ENCODE results near the gene HNF4A. TPM values are rescaled to one million over a fixed set of nuclear protein-coding genes. Genes with fewer than 3 reads are reported as not detected.

The HNF4A gene
- total RNA-seq, 4 donors from 2014 or later: 0.63 TPM; not detected in 3

GRCh38 chr20:44394702-44395460 is 39.4 kb downstream of the HNF4A start:
- DNase-seq (ENCODE audit: extremely low spot score): no peak
- no peaks in the 10 kb centered on the region for H3K36me3 ChIP-seq
- H3K27me3 ChIP-seq: peaks cover 0 to 30% (median 0%) of the 10 kb centered on the region in 4 donors
- H3K27ac ChIP-seq (replicated peaks in 1 of 4): no peak overlapping the region
- TF ChIP-seq POLR2AphosphoS5 (IDR thresholded peaks at IDR 0.05) (no peak), CTCF (IDR thresholded peaks at IDR 0.05) (no peak), POLR2A (IDR thresholded peaks at IDR 0.05; ENCODE audit: low read depth) (no peak), EP300 (IDR thresholded peaks at IDR 0.05) (no peak)
- no peak overlapping the region for H3K4me3 ChIP-seq
- no peaks in the 10 kb centered on the region for H3K4me1 ChIP-seq
- WGBS: 69% methylated on average over 12 of the region's 15 CpGs
- intact Hi-C loops (cut with DNase I): loop anchor here (5.0 kb wide), 1 partner anchor 67 kb away; no protein-coding TSS in a partner anchor
- no peaks in the 10 kb centered on the region for H3K9me3 ChIP-seq

- TF ChIP-seq POLR2AphosphoS5 (IDR thresholded peaks at IDR 0.05) (no peak), CTCF (IDR thresholded peaks at IDR 0.05) (no peak), POLR2A (IDR thresholded peaks at IDR 0.05; ENCODE audit: low read depth) (no peak), EP300 (IDR thresholded peaks at IDR 0.05) (no peak)
- WGBS: 83% methylated on average over 11 of the region's 11 CpGs
- no peak overlapping the region for H3K27ac ChIP-seq (replicated peaks in 1 of 4)
- H3K9me3 ChIP-seq: no peaks in the 10 kb centered on the region
- H3K4me3 ChIP-seq: no peak overlapping the region
- DNase-seq (ENCODE audit: extremely low spot score): no peak
- H3K4me1 ChIP-seq: no peaks in the 10 kb centered on the region
- H3K36me3 ChIP-seq: no peaks in the 10 kb centered on the region
- intact Hi-C loops (cut with DNase I): no loop called here
- peaks cover 0 to 30% (median 0%) of the 10 kb centered on the region in 4 donors for H3K27me3 ChIP-seq
Observed at GRCh38 chr20:44395461-44396340, 40.2 kb downstream of the HNF4A start.

- intact Hi-C loops (cut with DNase I): no loop called here
- Histone ChIP-seq H3K27me3 (peaks cover 0 to 37% (median 0%) of the 10 kb centered on the region in 4 donors), H3K9me3 (no peaks in the 10 kb centered on the region), H3K4me3 (no peak overlapping the region), H3K36me3 (no peaks in the 10 kb centered on the region), H3K27ac (replicated peaks in 1 of 4) (no peak overlapping the region), H3K4me1 (no peaks in the 10 kb centered on the region)
- no peak for DNase-seq (ENCODE audit: extremely low spot score)
- TF ChIP-seq EP300 (IDR thresholded peaks at IDR 0.05) (no peak), CTCF (IDR thresholded peaks at IDR 0.05) (no peak), POLR2AphosphoS5 (IDR thresholded peaks at IDR 0.05) (no peak), POLR2A (IDR thresholded peaks at IDR 0.05; ENCODE audit: low read depth) (no peak)
- 63% methylated on average over 8 of the region's 8 CpGs for WGBS
Observed at GRCh38 chr20:44396369-44397130, 41.1 kb downstream of the HNF4A start.

GRCh38 chr20:44398335-44398734 is 42.8 kb downstream of the HNF4A start:
- intact Hi-C loops (cut with DNase I): no loop called here
- Histone ChIP-seq H3K27me3 (peaks cover 0 to 48% (median 0%) of the 10 kb centered on the region in 4 donors), H3K4me1 (no peaks in the 10 kb centered on the region), H3K36me3 (no peaks in the 10 kb centered on the region), H3K27ac (replicated peaks in 1 of 4) (no peak overlapping the region), H3K9me3 (no peaks in the 10 kb centered on the region), H3K4me3 (no peak overlapping the region)
- TF ChIP-seq POLR2A (IDR thresholded peaks at IDR 0.05; ENCODE audit: low read depth): no peak
- no peak for TF ChIP-seq CTCF (IDR thresholded peaks at IDR 0.05)
- TF ChIP-seq POLR2AphosphoS5 (IDR thresholded peaks at IDR 0.05): no peak
- no peak for TF ChIP-seq EP300 (IDR thresholded peaks at IDR 0.05)
- WGBS: 71% methylated on average over 2 of the region's 2 CpGs
- DNase-seq (ENCODE audit: extremely low spot score): no peak

Data from esophagus muscularis mucosa (tissue), 4 donors.